IMR-90 (cell line): ENCODE results near the gene ZDHHC22. TPM values are rescaled to one million over a fixed set of nuclear protein-coding genes. Genes with fewer than 3 reads are reported as not detected.
"Not testable (repeated sequence)": the region's sequence is repeated elsewhere in the genome, so short reads cannot be mapped to it uniquely, and the experiment has no call there.

Experiments used
- ATAC-seq: fragments of 200-7000 bp; cut with Tn5 transposase; 2 replicates; pipeline ENCODE4 v1.9.1; 2020; ENCODE audit warnings: low read depth, mild to moderate bottlenecking, moderate library complexity
- BruUV-seq: library from RNA; stranded (reverse); fragments of 400-500 nt; replicated peaks from 2 replicates; lab custom pipeline; 2021; lab: Mats Ljungman, UMichigan
- CTCF ChIA-PET: fragments of 300-600 bp; formaldehyde crosslinking; extraction: SDS; loops from one replicate; lab custom pipeline; 2021; ENCODE audit warnings: antibody characterized with exemption; lab: Yijun Ruan, JAX
- POLR2A ChIA-PET: fragments of 300-600 bp; sonication (Branson Sonifier 250); formaldehyde crosslinking; loops from one replicate; lab custom pipeline; 2022; ENCODE audit warnings: antibody characterized with exemption; ENCODE audit not compliant: unreplicated experiment; lab: Charles Lee
- DNase-seq: peaks from one replicate; pipeline ENCODE4 v3.0.0; 2013
- H2AFZ ChIP-seq: replicated peaks from 2 replicates; pipeline ENCODE3; 2013; ENCODE audit warnings: low read length, mild to moderate bottlenecking; ENCODE audit not compliant: poor library complexity
- H2AK5ac ChIP-seq: 2 replicates; pipeline ENCODE4 v1.6.1; 2013; ENCODE audit warnings: low read depth, low read length, inconsistent platforms
- H2AK9ac ChIP-seq: replicated peaks from 2 replicates; pipeline ENCODE3; 2013; ENCODE audit warnings: mild to moderate bottlenecking, low read depth, low read length, moderate library complexity; ENCODE audit not compliant: poor library complexity
- H2BK120ac ChIP-seq: 2 replicates; pipeline ENCODE4 v1.6.1; 2013; ENCODE audit warnings: low read depth, low read length, inconsistent platforms
- H2BK15ac ChIP-seq: 3 replicates; pipeline ENCODE4 v1.6.1; 2013; ENCODE audit warnings: low read depth, low read length, inconsistent platforms
- H2BK20ac ChIP-seq: 2 replicates; pipeline ENCODE4 v1.6.1; 2013; ENCODE audit warnings: low read depth, mild to moderate bottlenecking, inconsistent platforms, low read length, moderate library complexity
- H2BK5ac ChIP-seq: 2 replicates; pipeline ENCODE4 v1.6.1; 2013; ENCODE audit warnings: mild to moderate bottlenecking, low read depth, low read length, inconsistent platforms; ENCODE audit not compliant: poor library complexity, severe bottlenecking
- H3K14ac ChIP-seq: replicated peaks from 2 replicates; pipeline ENCODE4 v1.6.1; 2013; ENCODE audit warnings: low read depth, low read length, inconsistent platforms
- H3K18ac ChIP-seq: 2 replicates; pipeline ENCODE4 v1.6.1; 2013; ENCODE audit warnings: low read depth, low read length, control low read depth
- H3K23ac ChIP-seq: 2 replicates; pipeline ENCODE4 v1.6.1; 2013; ENCODE audit warnings: low read depth, low read length, inconsistent platforms
- H3K27ac ChIP-seq: 2 replicates; pipeline ENCODE4 v1.5.1; 2013; ENCODE audit warnings: mild to moderate bottlenecking, control low read depth, low read length; ENCODE audit not compliant: insufficient read depth
- H3K27me3 ChIP-seq: 2 replicates; pipeline ENCODE4 v1.6.1; 2013; ENCODE audit warnings: low read length; ENCODE audit not compliant: control insufficient read depth, insufficient read depth
- H3K36me3 ChIP-seq: 2 replicates; pipeline ENCODE4 v1.6.1; 2013; ENCODE audit warnings: low read length, mixed read lengths; ENCODE audit not compliant: control insufficient read depth, insufficient read depth
- H3K4ac ChIP-seq: 2 replicates; pipeline ENCODE4 v1.6.1; 2013; ENCODE audit warnings: low read depth, low read length, inconsistent platforms
- H3K4me1 ChIP-seq: 2 replicates; pipeline ENCODE4 v1.6.1; 2013; ENCODE audit warnings: low read length, mixed read lengths; ENCODE audit not compliant: control insufficient read depth, insufficient read depth
- H3K4me2 ChIP-seq: 2 replicates; pipeline ENCODE4 v1.6.1; 2013; ENCODE audit warnings: low read depth, mild to moderate bottlenecking, control low read depth, low read length, moderate library complexity
- H3K4me3 ChIP-seq: 2 replicates; pipeline ENCODE4 v1.5.1; 2013; ENCODE audit warnings: low read depth, mild to moderate bottlenecking, control low read depth, low read length, moderate library complexity; ENCODE audit not compliant: insufficient read depth
- H3K56ac ChIP-seq: 2 replicates; pipeline ENCODE4 v1.6.1; 2013; ENCODE audit warnings: low read length, inconsistent platforms; ENCODE audit not compliant: insufficient read depth; ENCODE audit errors: extremely low read depth
- H3K79me1 ChIP-seq, 2 experiments: 2 replicates each; pipeline ENCODE4 v1.6.1; 2013; ENCODE audit warnings: low read length in 2 of 2, inconsistent platforms in 1 of 2, low read depth in 1 of 2
- H3K9ac ChIP-seq: 2 replicates; pipeline ENCODE4 v1.6.1; 2013; ENCODE audit warnings: low read depth, low read length, control low read depth
- H3K9me1 ChIP-seq: 2 replicates; pipeline ENCODE4 v1.6.1; 2013; ENCODE audit warnings: low read length, inconsistent platforms; ENCODE audit not compliant: insufficient read depth
- H3K9me3 ChIP-seq: 2 replicates; pipeline ENCODE4 v1.6.1; 2013; ENCODE audit warnings: low read length; ENCODE audit not compliant: control insufficient read depth, insufficient read depth
- H4K20me1 ChIP-seq: 2 replicates; pipeline ENCODE4 v1.6.1; 2013; ENCODE audit warnings: low read length, inconsistent platforms; ENCODE audit not compliant: insufficient read depth
- H4K5ac ChIP-seq: 2 replicates; pipeline ENCODE4 v1.6.1; 2013; ENCODE audit warnings: mild to moderate bottlenecking, low read depth, low read length, control low read depth
- H4K8ac ChIP-seq, 2 experiments: 2 replicates each; pipeline ENCODE4 v1.6.1; 2013; ENCODE audit warnings: low read depth in 2 of 2, low read length in 2 of 2, control low read depth in 1 of 2, inconsistent platforms in 1 of 2
- H4K91ac ChIP-seq: 2 replicates; pipeline ENCODE4 v1.6.1; 2013; ENCODE audit warnings: low read depth, low read length, inconsistent platforms; ENCODE audit not compliant: insufficient read depth
- WGBS, 2 experiments: methylation state at CpG; one replicate each; pipeline versions ENCODE4 v1.1.5 to v1.1.7; 2013; ENCODE audit warnings: missing lambda C conversion rate in 2 of 2; ENCODE audit not compliant: insufficient read length in 1 of 2; ENCODE audit errors: extremely low coverage in 2 of 2; 5-methylcytosine and 5-hydroxymethylcytosine counted together
- dilution Hi-C: fragments of 300-500 bp; cut with HindIII; formaldehyde crosslinking; loops from one replicate; pipeline ENCODE4 v1.14.3; 2018; ENCODE audit warnings: low sequenced_read_pairs; ENCODE audit not compliant: unreplicated experiment
- in situ Hi-C: fragments of 300-500 bp; cut with MboI; formaldehyde crosslinking; loops from 3 replicates; pipeline ENCODE4 v1.14.3; 2019; ENCODE audit warnings: low sequenced_read_pairs, inconsistent platforms, mixed read lengths
- intact Hi-C: fragments of 100-400 bp; cut with micrococcal nuclease; formaldehyde crosslinking; loops from 2 replicates; pipeline ENCODE4 v1.10.0; 2022
- polyA plus RNA-seq, 3 experiments: library from polyadenylated mRNA; depleted of rRNA; stranded (reverse); fragments of >200 nt; gene quantifications; 2 replicates each; pipeline ENCODE4 v1.2.3, GENCODE V29; 2012; ENCODE audit warnings: low replicate concordance in 1 of 3
- total RNA-seq: library from RNA; depleted of rRNA; stranded (reverse); fragments of >200 nt; gene quantifications from 2 replicates; pipeline ENCODE4 v1.2.3, GENCODE V29; 2012

ZDHHC22 gene
- total and polyA plus RNA-seq, 2 of the 4 experiments (the other 2 are of a cell fraction) = not detected

GRCh38 chr14:77173911-77174617 is 32.5 kb upstream of the ZDHHC22 start:
- H2AK5ac ChIP-seq, H3K4ac ChIP-seq, H3K18ac ChIP-seq, H3K4me3 ChIP-seq, intact Hi-C loops, H3K27ac ChIP-seq, H4K5ac ChIP-seq, H2BK20ac ChIP-seq, POLR2A ChIA-PET, H2AK9ac ChIP-seq, H4K8ac ChIP-seq, H2BK120ac ChIP-seq, H4K91ac ChIP-seq, H2AFZ ChIP-seq, H3K4me1 ChIP-seq, H3K23ac ChIP-seq, H3K14ac ChIP-seq, H3K9me1 ChIP-seq, H3K9ac ChIP-seq, in situ Hi-C loops, DNase-seq, CTCF ChIA-PET, H3K56ac ChIP-seq, H2BK5ac ChIP-seq, dilution Hi-C loops, H3K9me3 ChIP-seq, H3K36me3 ChIP-seq, H3K79me1 ChIP-seq, H2BK15ac ChIP-seq, H3K4me2 ChIP-seq, ATAC-seq, H4K20me1 ChIP-seq, H3K27me3 ChIP-seq, BruUV-seq: not testable (repeated sequence)
- WGBS, 2 experiments = no CpG with 5 or more reads among the region's 9 CpGs
